Femur (tissue), 1 donor: ENCODE data around the gene UTF1.
"Not testable (repeated sequence)": the region's sequence is repeated elsewhere in the genome, so short reads cannot be mapped to it uniquely, and the experiment has no call there.

Source experiments
- DNase-seq: peaks from one replicate; pipeline ENCODE4 v3.0.0-alpha.2; 2017

UTF1 gene

DNA sequence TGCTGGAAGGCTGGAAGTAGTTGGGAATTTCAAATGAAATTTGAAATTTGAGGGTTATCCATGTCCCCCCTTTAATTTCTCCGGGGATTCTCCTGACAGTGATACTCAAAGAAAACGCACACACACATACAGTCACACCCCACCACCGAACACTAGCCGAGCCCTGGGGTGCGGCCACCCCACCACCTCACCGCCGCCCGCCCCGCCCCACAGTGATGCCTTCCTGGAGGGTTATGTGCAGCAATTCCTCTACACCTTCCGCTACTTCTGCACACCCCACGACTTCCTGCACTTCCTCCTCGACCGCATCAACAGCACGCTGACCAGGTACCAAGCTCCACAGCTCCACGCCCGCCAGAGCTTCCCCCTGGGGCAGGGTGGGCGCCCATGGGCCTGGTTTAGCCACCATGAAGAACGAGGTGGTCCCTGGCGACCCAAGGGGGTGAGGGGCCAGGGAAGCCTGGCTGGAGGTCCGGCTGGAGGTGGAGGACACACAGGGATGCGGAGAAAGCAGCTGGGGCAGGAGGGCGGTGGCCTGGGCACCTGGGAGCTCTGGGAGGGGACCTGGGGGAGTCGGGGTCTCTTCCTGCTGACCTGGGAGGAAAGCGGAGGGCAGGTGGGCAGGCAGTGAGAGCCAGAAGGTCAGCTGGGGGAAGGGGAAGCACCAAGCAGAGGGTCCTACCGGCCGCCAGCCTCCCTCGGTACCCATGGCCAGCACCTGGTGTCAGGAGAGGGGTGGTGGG, 19.4 kb upstream of the UTF1 start:
- DNase-seq, result no peak

DNA sequence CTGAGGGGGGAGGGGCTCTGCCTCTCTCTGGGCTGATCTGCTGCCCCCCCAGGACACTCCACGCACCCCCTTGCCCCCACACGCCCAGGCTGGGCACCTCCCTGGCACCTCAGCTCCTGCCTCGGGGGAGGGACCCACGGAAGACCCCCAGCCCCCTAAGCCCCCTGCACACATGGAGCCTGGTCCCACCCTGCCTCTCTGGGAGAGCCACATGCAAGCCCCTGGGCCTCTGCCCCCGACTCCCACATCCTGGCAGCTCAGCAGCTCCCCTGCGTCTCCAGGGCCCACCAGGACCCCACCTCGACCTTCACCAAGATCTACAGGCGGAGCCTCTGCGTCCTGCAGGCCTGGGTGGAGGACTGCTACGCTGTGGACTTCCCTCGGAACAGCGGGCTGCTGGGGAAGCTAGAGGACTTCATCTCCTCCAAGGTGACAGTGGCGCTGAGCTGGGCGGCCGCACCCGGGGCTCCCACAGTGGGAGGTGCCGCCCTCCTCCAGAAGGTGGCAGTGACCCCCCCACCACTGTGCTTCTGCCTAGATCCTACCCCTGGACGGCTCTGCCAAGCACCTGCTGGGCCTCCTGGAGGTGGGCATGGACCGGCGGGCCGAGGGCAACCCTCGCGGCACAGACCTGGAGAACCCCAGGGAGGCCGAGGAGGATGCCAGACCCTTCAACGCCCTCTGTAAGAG, 18.7 kb upstream of the UTF1 start:
- no peak for DNase-seq

DNA sequence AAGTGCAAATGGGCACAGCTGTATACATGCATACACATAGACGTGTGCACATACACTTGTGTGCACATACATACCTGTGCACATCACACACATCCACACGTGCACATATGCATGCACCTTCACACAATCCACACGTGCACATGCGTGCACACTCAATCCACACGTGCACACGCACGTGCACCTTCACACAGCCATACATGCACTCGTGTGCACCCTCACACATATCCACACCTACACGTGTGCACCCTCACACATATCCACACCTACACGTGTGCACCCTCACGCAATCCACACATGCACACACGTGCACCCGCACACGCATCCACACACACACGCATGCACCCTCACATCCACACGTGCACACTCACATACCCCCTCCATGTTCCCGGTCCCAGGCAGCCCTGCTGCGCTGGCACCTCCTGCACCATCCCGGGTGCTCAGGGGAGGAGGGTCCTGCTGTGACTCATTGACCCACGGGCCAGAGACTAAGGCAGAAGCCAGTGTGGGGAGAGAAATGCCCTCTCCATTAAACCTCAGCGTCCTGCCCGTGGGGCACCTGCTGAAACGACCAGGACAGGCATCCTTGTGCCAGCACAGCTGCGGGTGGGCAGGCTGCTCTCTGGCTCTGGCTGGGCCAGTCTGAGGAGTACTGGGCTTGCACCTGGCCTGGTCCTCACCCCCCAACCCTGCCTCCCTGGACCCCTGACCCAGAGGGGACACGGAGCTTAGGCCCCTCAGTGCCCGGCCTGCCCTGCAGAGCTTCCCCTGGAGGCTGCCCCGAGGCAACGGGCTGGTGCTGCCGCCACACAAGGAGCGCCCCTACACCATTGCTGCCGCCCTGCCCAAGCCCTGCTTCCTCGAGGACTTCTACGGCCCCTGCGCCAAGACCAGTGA, 17.8 kb upstream of the UTF1 start:
- no peak for DNase-seq

DNA sequence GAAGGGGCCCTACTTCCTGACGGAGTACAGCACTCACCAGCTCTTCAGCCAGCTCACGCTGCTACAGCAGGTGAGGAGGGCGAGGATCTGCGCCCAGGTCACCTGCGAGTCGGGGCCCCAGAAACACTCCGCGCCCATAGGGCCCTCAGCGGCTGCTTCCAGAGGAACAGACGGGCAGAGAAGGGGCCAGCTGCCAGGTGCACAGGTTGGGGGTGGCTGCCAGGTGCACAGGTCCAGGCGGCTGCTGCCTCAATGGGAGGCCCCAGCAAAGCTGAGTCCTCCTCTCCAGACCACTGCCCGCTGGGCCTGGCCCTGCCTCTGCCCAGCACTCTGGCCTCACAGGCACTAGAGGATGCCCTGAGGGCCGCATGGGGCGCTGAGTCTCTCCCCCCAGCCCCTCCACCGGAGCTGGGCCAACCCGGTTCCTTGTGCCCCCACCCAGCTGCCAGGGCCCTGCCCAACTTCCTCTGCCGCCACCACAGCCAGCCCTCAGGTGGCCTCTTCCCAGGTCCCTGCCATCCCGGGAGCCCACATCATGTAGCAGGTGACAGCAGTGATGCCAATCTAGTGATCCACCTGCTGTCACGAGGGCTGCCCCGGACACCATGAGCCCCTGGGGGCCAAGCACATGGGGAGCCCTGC, 17.0 kb upstream of the UTF1 start:
- no peak for DNase-seq

DNA sequence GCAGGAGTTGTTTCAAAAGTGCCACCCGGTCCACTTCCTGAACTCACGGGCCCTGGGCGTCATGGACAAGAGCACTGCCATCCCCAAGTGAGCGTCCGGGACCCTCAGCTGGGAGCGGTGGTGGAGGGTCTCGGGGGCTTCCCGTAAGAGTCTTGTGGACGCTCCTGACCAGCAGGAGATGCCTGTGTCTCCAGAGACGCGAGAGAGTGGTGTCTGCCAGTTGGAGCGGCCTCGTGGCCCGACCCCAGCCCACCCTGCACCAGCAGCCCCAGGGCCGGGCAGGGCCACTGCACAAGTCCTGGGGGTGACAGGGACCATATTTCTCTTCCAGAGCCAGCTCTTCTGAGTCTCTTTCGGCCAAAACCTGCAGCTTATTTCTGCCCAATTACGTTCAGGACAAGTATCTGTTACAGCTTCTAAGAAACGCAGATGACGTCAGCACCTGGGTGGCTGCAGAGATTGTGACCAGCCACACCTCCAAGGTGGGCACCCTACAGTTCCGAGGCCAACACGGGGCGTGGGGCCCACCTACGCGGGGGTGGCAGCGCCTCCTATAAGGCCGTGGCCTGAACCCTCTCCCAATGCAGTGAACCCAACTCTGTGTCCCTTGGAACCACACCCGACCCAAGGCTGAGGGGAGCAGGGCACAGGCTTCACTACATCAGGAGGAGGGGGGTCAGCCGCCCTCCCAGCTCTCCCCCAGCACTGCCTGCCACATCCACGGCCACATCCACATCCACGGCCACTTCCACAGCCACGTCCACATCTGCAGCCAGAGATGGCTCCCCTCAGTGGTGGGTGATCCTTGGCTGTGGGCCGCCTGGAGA, 16.2 kb upstream of the UTF1 start:
- no peak for DNase-seq

DNA sequence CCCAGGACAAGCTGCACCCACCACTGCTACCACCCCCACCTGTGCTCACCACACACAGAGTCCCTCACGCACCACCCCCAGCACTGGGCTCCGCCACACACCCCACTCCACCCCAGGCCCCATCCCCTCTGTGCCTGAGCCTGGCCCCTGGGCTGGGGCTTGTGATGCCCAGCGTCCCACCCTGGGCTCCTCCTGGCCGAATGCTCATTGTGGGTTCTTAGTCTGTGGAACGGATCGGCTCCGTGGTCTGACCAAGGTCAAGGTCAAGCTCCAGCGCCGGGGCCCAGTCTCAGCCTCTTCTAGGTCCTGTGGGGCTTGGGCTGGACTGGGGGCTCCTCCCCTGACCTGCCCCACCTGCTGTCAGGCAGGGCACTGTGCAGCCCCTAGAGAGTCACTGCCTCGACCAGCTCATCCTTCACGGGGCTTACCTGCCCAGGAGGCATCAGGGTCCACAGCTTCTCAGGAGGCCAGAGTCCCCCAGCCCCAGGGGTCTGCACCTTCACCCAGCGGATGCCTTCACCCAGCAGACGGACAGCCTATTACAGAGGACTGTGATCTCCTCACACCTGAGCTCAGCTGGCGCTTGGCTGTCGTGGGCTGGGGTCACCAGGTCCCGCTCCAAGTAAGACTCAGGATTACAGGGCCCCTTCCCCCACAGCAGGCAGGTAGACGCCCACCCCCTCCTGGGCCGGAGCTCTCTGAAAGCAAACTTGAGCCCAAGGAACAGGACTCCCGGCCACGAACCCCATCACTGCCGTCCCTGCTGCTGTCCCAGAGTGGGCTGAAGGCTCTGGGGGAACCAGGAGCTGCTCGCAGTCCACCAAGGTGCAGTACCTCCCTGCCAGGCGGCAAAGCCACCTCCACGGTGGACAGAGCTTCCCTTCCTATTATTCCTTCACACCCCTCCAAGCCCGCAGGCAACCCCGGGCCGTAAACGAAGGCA, 15.3 kb upstream of the UTF1 start:
- DNase-seq, result no peak

DNA sequence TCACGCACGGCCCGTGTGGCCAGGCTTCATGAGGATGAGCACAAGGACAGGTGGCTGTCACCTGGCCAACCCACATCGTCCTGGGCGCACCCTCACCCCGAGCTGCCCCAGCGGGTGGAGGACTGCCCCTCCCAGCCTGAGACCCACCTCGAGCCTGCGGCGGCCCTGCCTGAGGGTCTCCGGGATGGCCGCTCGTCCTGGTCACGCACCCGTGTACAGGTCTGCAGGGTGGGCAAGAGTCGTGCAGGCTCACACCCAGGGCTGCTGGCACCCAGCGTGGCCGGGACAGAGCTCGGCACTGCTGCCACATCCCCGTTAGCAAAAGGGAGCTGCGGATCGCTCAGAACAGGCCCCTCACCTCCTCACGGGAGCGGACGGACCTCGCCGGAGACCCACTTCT, 14.4 kb upstream of the UTF1 start:
- no peak for DNase-seq

DNA sequence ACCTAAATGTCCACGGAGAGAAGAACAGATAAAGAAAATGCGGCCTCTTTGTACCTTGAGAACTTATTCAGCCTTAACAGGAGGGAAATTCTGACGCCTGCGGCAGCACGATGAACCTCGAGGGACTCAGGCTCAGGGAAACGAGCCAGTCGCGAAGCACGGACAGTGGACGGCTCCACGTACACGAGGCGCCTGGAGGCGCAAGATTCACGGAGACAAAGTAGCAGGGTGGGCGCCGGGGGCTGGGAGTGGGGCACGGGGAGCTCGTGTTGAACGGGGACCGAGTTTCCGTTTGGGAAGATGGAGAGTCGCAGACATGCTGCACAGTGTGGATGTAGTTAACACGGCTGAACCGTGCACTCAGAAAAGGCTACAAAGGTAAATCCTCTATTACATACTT, 13.2 kb upstream of the UTF1 start:
- no peak for DNase-seq

DNA sequence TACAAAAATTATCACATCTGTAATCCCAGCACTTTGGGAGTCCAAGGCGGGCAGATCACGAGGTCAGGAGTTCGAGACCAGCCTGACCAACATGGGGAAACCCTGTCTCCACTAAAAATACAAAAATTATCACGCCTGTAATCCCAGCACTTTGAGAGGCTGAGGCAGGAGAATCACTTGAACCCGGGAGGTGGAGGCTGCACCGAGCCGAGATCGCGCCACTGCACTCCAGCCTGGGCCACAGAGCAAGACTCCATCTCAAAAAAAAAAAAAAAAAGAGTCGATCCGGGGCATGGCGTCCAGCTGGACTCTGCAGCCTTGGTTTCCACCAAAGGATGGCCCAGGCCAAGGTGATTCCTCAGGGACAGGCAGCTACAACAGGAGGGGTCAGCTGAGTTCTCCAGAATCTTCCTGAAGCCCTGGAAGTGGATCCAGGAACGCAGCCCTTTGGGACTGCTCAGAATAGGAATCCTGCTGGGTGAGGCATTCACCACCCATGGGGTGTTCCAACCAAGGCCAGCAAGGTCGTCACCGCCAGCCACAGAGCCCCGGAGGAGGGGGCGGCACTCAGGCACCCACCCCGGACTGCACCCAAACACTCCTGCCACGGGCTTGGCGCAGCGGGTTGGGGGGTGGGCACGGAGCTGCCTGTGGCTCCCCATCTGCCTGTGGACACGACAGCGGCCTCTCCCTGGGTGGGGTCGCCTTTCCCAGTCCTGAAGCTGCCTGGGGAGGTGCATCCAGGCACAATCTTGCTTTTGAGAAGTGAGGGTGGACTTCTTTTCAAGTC, 12.0 kb upstream of the UTF1 start:
- DNase-seq, result no peak

DNA sequence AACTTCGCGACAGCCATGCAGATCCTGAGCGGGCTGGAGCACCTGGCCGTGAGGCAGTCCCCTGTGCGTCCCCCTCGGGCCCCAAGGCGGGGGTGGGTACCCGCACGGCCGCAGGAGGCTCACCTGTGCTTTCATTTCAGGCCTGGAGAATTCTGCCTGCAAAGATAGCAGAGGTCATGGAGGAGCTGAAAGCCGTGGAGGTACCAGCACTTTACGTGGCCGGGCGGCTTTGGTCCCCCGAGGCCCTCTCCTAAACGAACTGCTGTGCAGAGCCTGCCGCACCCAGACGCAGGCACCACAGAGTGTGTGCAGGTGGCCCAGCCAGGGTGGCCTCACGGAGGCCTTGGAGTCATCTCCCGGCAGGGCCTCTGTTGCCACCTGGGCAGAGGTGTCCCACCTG, 11.1 kb upstream of the UTF1 start:
- DNase-seq, result no peak

DNA sequence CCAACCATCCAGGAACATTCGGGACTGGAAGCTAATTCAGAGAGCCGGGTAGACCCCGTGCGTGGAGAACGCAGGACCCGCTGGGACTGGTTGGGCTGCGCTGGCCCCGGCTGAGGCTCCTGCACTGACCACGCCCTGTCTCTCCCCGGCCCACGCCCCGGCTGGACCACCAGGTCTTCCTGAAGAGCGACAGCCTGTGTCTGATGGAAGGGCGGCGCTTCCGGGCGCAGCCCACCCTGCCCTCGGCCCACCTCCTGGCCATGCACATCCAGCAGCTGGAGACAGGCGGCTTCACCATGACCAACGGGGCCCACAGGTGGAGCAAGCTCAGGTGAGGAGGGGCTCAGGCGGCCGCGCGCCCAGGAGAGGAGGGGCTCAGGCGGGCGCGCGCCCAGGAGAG, 10.2 kb upstream of the UTF1 start:
- DNase-seq, result no peak

DNA sequence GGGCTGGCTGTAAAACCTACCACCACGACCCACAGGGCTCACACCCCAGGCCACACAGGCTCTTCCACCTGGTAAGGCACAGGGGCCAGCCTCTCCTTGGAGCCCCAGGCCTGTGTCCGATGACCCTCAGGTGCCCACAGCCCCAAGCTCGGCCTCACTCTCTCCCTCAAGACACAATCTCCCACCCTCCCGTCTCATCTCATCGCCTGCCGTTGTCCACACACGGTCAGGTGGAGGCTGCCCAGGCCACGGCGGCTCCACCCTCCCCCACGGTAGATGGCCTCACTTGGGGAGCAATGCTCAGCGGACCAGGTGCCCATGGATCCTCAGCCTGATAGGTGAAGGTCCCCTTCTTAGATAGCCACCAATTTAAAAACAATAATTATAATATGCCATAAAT, 8.7 kb upstream of the UTF1 start:
- DNase-seq, result no peak

DNA sequence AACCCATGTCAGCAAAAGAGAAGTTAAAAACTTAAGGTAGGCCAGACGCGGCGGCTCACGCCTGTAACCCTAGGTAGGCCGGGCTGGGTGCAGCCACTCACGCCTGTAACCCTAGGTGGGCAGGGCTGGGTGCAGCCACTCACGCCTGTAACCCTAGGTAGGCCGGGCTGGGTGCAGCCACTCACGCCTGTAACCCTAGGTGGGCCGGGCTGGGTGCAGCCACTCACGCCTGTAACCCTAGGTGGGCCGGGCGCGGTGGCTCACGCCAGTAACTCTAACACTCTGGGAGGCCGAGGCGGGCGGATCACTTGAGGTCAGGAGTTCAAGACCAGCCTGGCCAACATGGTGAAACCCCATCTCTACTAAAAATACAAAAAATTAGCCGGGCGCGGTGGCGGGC, 8.3 kb upstream of the UTF1 start:
- DNase-seq, result not testable (repeated sequence)

DNA sequence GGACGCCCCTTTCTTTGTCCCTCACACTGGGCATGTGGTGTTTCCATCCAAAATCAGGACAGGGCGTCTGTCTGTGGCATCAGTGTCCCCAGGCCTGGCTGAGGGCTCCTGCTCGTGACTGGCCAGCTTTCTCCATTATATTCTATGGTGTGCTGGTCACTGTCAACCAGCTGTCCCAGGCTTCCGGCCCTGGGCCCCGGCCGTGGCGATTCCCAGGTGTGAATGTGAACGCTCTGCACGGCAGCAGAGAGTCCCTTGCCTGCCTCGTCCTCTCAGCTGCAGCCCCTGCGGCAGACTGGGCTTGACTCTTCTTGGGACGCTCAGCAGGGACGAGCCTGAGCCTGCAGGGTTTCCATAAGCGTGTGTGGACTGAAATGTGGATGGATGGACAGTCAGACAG, 5.9 kb upstream of the UTF1 start:
- DNase-seq, result no peak

DNA sequence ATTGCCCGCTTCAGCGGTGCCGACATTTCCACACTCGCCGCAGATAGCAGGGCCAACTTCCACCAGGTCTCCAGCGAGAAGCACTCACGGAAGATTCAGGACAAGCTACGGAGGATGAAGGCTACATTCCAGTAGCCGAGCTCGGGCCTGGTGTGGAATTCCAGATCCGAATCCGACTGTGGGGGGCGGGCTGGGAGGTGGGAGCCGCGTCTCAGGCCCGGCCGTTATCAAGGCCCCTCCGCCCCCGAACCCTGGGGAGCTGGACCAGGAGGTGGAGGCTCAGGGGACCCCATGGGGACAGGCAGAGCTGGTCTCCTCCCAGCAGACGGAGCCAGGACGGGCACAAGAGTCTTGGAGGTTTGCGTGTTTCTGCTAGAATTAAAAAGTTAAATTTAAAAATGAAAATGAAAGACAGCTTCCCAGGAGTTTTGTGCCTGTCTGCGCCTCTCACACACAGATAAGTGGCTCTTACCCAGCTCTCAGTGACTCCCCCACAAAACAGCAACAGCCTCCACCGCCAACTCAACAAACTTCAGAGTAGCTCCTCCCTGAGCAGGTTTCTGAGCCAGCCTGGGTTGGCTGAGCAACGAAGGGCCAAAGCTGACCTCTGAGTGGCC, 5.2 kb upstream of the UTF1 start:
- DNase-seq, result no peak

DNA sequence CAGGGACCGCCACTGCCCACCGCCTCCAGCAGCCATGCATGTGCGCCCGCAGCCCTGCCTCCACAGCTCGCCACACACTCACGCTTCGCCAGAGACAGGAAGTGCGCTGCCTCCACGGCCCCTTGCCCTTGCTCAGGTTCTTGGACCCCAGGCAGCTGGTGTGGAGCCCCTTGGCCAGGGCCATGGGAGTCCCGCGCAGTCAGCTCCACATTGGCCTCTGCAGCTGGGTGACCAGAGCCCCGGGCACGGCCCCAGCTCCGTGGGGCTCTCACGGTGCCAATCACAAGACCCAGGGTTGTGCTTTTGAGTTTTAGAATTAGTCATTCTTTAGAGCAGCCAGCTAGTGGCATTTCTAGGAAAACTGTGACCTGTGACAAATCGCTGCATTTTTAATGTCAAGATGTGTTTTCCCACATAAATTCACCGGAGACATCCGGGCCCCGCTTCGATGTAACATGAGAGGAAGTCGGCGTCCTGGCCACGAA, 4.3 kb upstream of the UTF1 start:
- no peak for DNase-seq

DNA sequence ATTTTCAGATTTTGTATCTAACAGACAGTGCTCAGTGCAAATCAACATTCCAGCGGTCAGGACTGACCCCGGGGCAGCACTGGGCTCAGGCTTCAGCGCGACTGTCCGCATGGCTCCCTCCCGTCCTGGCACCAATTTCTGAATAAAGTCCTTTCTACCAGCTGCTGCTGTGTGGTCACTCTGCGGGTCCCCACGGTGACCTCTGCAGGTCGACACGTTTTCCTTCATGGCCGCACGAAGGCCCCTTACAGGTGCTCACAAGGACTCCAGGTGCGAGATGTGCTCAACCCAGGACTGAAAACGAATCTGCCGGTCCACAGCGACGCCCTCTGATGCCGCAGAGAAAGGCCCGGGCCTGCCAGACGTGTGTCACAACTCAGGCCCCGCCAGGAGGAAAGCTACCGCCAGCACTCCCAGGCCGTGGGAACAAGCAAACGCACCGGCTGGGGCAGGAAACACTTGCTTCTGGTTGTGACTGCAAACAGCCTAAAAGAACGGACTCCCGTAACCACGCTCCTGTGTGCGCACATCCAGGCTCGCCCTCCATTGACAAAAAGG, 3.7 kb upstream of the UTF1 start:
- DNase-seq, result no peak

DNA sequence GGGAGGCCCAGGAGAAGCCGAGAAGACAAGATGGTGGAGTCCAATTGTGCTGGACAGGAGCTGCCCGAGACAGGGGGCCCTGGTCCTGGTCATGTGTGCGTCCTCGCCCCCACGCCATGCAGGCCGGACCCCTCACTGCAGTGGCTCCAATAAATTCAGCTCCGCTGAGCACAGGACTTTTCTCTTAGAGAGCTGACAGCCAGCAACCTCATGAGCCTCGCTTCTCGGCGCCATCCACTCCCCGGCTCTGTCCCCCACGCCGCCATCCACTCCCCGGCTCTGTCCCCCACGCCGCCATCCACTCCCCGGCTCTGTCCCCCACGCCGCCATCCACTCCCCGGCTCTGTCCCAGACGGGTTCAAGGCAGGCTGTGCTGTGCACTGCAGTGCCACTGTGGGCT, 2.8 kb upstream of the UTF1 start:
- no peak for DNase-seq
